ENCODE data around the gene MRS2. TPM values are rescaled to one million over a fixed set of nuclear protein-coding genes. Genes with fewer than 3 reads are reported as not detected.

The MRS2 gene
- total and polyA plus RNA-seq, 9 of the 15 experiments (the other 6 are each of a cell fraction or from before 2014, with no cell fraction given) = 14.6 to 57.9 (median 48.1) TPM

- Histone ChIP-seq H3K36me3 (ENCODE audit: control insufficient read depth, insufficient read depth, low read length) (no peaks in the 10 kb centered on the region), H4K20me1 (replicated peaks; ENCODE audit: control insufficient read depth, insufficient read depth, low read length) (no peaks in the 10 kb centered on the region), H3K9me3 (replicated peaks; ENCODE audit: control insufficient read depth, insufficient read depth, low read depth, low read length) (peaks cover 8% of the 10 kb centered on the region; the same call in 1 of the 2 replicates), H3K79me2 (ENCODE audit: control insufficient read depth, insufficient read depth, low read length) (peaks cover 6% of the 10 kb centered on the region), H3K4me2 (ENCODE audit: insufficient read depth, low read length) (no peak overlapping the region), H3K27me3 (ENCODE audit: control insufficient read depth in 2 of 2, insufficient read depth in 2 of 2, low read length in 2 of 2) (no peaks in the 10 kb centered on the region), H3K9me1 (ENCODE audit: control insufficient read depth, insufficient read depth, low read length) (no peaks in the 10 kb centered on the region), H3K4me3 (no peak overlapping the region), H3K9ac (ENCODE audit: insufficient read depth in 1 of 2, low read depth in 2 of 2, low read length in 2 of 2) (no peak overlapping the region), H3K4me1 (replicated peaks in 1 of 2; ENCODE audit: control insufficient read depth in 2 of 2, insufficient read depth in 2 of 2, low read length in 2 of 2) (peaks cover 6 to 20% of the 10 kb centered on the region in 2 experiments; a peak in 4 of 5 replicates), H2AFZ (ENCODE audit: low read depth, low read length) (no peak overlapping the region), H3K27ac (ENCODE audit: extremely low read depth, low read depth, low read length) (no peak overlapping the region)
- intact Hi-C loops (cut with micrococcal nuclease) (no loop called here), in situ Hi-C loops (cut with MboI) (no loop called here)
- no peak for ATAC-seq
- no TSS peak for BruUV-seq (replicated peaks)
- no peak for TF ChIP-seq ZNF583 (CRISPR knock-in tag; IDR thresholded peaks at IDR 0.05)
- TF ChIP-seq SP2 (IDR thresholded peaks at IDR 0.05; ENCODE audit: extremely low read depth, low read depth, low read length, poor library complexity, severe bottlenecking) = no peak
- TF ChIP-seq YBX1 (IDR thresholded peaks at IDR 0.05) = no peak
- no peak for TF ChIP-seq IRF1 (CRISPR knock-in tag; IDR thresholded peaks at IDR 0.05; ENCODE audit: borderline replicate concordance)
- no peak for TF ChIP-seq RBBP5 (IDR thresholded peaks at IDR 0.05; ENCODE audit: borderline replicate concordance, insufficient read depth, low read length, poor library complexity, severe bottlenecking)
- TF ChIP-seq HDGF (IDR thresholded peaks at IDR 0.05) = no peak
- no peak for TF ChIP-seq CBFA2T2 (conservative IDR thresholded peaks at IDR 0.05)
- TF ChIP-seq ZNF212 (CRISPR knock-in tag; IDR thresholded peaks at IDR 0.05) = no peak
- TF ChIP-seq THAP7 (CRISPR knock-in tag; IDR thresholded peaks at IDR 0.05) = no peak
- no peak for TF ChIP-seq XRCC4 (IDR thresholded peaks at IDR 0.05; ENCODE audit: extremely low read depth, insufficient read depth, insufficient read length)
- TF ChIP-seq CHD1 (IDR thresholded peaks at IDR 0.05; ENCODE audit: low read length) = no peak
- no peak for TF ChIP-seq CHD2 (IDR thresholded peaks at IDR 0.05; ENCODE audit: low read depth, low read length)
- TF ChIP-seq HDAC6 (IDR thresholded peaks at IDR 0.05; ENCODE audit: low read depth, low read length) = no peak
- no peak for TF ChIP-seq NFE2L1 (tag; IDR thresholded peaks at IDR 0.05; ENCODE audit: borderline replicate concordance, low read depth)
- TF ChIP-seq KLF1 (tag; IDR thresholded peaks at IDR 0.05) = no peak
- no peak for TF ChIP-seq SMARCA4 (IDR thresholded peaks at IDR 0.05)
- no peak for TF ChIP-seq NEUROD1 (IDR thresholded peaks at IDR 0.05; ENCODE audit: borderline replicate concordance, low read depth, low read length, partially characterized antibody)
- TF ChIP-seq RCOR1 (IDR thresholded peaks at IDR 0.05; ENCODE audit: borderline replicate concordance in 1 of 2, low read depth in 2 of 2, low read length in 2 of 2) = no peak
- TF ChIP-seq DIDO1 (tag; IDR thresholded peaks at IDR 0.05; ENCODE audit: low read depth) = no peak
- DNase-seq (ENCODE audit: extremely low read depth in 1 of 4, low spot score in 3 of 4) = no peak
- CTCF ChIA-PET (ENCODE audit: low intra/inter-chr PET ratio) = no interaction called here
- 0% methylated on average over 1 of the region's 1 CpG for WGBS (ENCODE audit: insufficient coverage, low coverage, missing lambda C conversion rate)
- POLR2A ChIA-PET = no interaction called here
- FAIRE-seq = no peak
Measured at GRCh38 chr6:24397631-24398030, 5.1 kb upstream of the MRS2 start.

Data from K562 (cell line).